GM19025 (cell line): ENCODE results near the gene CBFA2T2.
A peak's percentile ranks its signal among the peaks of the same experiment; 100 is the strongest.
"Not testable (repeated sequence)": the region's sequence is repeated elsewhere in the genome, so short reads cannot be mapped to it uniquely, and the experiment has no call there.

Source experiments
- ATAC-seq: cut with Tn5 transposase; IDR thresholded peaks from one replicate; pipeline ENCODE4 v1.9.1; 2021; ENCODE audit warnings: mild to moderate bottlenecking, low read depth, moderate library complexity; ENCODE audit not compliant: unreplicated experiment

CBFA2T2 gene

DNA sequence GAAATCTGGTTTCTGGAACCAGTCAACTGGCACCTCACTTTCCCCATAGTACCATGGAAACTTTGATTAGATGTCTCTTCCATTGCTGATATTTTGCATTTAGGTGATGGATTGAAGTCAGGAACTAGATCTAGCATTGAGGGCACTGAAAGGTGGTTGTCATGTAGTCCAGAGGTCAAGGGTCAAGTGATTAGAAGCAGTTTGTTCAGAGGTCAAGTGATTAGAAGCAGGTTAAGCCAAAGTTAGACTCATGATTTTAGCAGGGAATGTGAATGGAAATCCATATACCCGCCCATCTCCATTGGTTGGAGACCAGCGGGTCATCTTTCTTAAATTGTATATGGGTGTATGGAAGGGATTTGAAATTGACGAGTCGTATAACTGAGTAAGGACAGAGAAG, 51.2 kb downstream of the CBFA2T2 start:
- ATAC-seq: no peak

DNA sequence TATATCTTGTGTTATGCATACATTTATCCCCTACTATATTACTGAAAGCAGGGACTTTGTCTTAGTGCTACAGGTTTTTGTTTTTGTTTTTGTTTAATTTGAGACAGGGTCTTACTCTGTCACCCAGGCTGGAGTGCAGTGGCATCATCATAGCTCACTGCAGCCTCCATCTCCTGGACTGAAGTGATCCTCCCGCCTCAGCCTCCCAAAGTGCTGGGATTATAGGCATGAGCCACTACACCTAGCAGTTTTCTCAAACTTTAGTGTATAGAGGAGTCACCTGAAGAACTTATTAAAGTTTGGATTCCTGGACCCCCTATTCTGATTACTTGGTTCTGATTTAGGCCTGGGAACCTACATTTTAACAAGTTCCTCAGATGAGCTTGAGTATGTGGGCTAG, 51.9 kb downstream of the CBFA2T2 start:
- no peak for ATAC-seq

DNA sequence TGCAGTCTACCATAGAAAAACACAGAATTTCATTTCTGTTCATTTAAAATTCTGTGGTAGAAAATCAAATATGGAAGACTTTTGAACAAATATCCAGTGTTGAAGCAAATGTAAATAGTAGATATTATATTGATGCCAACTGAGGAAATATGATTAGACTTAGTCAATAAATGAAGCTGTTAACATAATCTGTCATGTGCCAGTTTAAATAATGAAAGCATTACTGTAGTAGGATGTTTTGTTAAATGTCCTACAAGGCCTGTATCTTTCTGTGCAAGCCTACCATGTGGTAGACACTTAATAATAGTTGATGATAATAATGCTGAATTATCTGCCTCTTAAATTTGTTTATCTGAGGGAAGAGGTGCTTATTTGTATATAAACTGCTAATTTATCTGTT, 55.9 kb downstream of the CBFA2T2 start:
- ATAC-seq: no peak

DNA sequence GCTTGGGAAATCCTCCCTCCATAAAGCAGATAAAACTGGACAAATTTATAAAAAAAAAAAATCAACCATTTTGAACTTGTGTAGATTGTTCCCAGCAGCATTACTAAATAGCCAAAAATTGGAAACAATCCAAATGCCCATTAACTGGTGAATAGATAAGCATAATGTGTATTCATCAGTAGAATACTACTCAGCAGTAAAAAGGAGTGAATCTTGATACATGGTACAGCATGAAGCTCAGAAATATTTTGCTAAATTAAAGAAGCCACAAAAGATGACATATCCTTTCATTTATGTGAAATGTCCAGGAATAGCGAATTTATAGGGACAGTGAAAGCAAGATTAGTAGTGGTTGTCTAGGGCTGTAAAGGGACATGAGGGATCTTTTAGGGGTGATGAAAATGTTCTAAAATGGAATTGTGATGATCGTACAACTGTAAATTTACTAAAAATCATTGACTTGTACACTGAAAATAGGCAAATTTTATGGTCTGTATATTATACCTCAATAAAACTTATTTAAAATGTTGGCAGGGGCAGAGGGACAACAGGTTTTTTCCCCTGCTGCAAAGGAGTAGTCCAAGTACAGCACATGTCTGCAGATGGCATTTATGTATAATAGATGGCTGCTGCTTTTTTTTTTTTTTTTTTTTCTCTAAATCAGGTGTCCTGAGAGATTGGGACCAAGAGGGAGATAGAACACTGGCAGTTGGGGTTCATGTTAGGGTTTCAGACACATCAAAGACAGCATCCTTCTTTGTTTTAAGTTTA, 59.5 kb downstream of the CBFA2T2 start:
- no peak for ATAC-seq

DNA sequence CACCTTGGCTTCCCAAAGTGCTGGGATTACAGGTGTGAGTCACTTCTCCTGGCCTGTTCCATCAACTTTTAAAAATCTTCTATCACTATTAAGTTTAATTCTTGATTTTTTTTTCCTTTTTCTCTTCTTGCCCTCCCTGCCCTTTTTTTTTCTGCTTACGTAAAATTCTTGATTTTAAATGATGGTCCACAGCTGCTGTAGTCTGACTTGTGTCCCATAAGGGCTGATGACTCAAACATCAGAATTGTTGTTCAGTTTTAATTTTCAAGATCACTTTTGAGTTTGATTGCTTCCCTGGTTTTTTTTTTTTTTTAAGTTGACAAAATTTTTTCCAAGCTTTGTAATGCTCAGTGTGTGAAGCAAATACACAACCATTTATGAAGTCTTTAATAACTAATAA, 61.9 kb downstream of the CBFA2T2 start:
- no peak for ATAC-seq

DNA sequence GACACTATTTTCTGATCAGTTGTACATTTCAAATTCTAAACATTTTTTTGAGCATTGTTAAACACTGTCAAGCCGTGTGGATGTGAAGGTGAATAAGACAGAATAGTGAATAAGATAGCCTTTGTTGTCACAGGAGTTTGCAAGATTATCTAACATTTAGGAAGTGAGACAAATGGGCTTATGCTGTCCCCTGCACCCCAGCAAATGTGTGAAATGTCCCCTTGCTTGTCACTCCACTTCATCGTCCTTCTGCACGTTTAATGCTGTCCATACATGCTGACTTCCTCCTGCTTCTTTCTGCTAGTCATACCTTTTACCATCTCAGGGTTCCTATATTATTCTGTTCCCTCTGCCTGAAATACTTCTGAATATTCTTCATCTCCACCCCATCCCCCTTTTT, 62.6 kb downstream of the CBFA2T2 start:
- ATAC-seq: no peak

DNA sequence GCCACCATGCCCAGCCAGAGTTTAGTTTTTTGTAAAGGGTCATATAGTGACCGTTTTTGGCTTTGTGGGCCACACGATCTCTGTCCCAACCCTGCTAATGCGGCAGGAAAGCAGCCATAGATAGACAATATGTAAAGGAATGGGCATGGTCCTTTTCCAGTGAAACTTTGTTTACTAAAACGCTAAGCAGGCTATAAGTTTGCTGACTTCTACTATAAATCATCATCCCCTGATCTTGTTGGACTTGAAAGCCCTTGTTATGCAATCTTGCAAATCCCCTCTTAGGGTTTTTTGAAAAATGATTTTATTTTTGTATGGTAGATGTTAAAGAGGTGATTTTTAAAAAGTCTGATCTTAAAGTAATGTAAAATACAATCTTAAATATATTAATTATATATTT, 63.6 kb downstream of the CBFA2T2 start:
- ATAC-seq: no peak

DNA sequence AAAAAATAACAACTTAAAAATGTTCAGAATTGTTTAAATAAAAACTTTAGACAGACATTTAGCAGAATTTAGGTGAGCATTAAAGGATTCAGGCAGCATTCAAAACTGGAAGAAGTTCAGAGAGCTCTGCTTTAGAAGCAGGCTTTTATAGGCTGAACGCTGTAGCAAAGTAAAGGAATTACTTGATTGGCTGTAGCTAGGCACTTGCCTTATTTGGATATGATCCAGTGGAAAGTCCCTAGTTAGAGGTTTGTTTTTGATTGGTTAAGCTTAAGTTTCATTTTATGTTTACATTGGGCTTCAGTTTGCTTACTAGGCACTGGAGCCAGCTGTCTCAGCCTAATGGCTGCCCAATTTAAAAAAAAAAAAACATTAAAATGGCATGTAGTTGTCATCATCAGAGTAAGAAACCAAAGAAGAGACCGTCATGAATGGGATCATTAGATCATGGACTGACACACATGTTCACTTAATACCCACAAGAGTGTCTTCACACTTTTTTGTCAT, 65.1 kb downstream of the CBFA2T2 start:
- peak; percentile 95 for ATAC-seq

DNA sequence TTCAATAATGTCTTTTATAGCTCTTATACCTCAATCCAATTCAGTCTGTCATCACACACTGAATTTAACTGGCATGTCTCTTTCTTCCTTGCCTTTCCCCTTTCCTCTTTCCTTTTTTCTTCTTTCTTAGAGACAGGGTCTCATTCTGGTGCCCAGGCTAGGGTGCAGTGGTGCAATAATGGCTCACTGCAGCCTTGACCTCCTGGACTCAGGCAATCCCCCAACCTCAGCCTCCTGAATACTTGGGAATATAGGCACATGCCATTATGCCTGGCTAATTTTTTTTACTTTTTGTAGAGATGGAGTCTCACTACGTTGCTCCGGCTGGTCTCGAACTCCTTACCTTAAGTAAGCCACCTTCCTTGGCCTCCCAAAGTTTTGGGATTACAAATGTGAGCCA, 65.9 kb downstream of the CBFA2T2 start:
- no peak for ATAC-seq

DNA sequence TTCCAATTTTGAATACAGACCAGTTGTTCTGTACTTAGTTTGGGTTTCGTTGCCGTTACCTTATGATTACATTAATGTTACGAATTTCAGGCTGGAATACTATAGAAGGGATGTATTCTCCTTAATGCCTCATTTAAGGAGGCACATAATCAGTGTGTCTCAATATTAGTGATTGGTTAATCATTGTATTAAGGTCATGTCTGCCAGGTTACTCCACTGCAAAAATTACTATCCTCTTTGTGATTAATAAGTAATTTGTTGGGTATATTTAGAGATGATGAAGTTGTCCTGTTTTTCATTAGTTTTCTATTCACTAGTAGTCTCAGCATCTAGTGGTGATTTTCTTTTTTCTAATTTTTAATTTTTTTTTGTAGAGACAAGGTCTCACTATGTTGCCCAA, 66.3 kb downstream of the CBFA2T2 start:
- ATAC-seq: no peak

DNA sequence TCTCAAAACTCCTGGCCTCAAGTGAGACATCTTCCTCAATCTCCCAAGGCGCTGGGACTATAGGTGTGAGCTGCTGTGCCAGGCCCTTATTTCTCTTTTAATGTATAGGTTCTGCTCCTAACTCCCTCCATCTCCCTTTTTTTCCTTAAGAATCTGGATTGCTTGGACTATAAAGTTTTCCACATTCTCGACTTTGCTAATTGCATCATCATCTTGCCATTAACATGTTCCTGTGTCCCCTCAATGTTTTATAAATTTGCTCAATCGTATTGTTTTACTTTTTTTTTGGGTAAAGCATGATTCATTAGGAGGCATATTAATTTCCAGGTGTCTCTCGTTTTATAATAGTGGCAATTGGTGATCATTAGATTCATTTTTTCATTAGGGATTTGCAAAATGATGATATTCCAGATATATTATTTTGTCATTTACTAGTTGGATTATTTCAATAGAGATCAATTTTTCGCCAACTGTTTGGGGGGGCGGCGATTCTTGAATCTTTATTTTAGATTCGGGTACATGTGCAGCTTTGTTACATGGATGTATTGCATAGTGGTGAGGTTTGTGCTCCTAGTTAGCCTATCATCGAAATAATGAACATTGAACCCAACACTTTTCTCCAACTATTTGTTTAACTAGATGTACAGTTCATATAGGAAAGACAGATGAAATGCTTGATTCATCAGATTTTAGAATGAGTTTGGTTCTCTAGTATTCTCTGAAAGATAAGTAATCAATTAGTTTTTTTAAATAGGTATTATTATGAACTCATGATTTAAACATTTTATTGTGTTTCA, 68.7 kb downstream of the CBFA2T2 start:
- no peak for ATAC-seq

DNA sequence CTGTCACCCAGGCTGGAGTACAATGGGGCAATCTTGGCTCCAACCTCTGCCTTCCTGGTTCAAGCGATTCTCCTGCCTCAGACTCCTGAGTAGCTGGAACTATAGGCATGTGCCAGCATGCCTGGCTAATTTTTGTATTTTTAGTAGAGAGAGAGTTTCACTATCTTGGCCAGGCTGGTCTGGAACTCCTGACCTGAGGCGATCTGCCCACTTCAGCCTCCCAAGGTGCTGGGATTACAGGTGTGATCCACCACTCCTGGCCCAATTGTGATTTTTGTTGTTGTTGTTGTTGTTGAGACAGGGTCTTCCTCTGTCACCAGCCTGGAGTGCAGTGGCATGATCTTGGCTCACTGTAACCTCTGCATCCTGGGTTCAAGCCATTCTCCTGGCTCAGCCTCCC, 69.3 kb downstream of the CBFA2T2 start:
- ATAC-seq: no peak

DNA sequence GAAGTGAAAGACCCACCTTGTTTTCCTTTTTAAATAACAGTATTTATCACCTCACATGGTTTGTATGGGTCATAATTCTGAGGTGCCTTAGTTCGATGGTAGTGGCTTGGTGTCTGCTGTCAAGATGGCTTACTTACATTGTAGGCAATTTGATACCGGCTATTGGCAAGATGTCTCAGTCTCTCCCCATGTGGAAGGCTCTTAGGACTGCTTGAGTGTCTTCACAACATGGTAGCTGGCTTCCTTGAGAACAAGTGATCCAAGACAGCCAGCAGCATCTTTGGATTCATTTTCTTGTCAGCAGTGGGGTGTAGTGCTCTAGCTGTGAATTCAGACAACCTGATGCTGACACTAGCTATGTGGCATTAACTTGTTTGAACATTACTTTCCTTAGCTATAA, 70.1 kb downstream of the CBFA2T2 start:
- ATAC-seq: no peak

DNA sequence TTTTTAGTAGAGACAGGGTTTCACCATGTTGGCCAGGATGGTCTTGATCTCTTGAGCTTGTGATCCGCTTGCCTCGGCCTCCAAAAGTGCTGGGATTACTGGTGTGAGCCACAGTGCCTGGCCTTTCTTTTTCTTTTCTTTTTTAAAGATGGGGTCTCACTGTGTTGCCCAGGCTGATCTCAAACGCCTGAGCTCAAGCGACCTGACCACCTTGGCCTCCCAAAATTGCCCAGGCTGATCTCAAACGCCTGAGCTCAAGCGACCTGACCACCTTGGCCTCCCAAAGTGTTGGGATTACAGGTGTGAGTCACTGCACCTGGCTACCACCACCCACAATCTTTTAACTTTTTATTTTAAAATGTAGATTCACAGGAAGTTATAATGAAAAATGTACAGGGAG, 71.2 kb downstream of the CBFA2T2 start:
- ATAC-seq: not testable (repeated sequence)

DNA sequence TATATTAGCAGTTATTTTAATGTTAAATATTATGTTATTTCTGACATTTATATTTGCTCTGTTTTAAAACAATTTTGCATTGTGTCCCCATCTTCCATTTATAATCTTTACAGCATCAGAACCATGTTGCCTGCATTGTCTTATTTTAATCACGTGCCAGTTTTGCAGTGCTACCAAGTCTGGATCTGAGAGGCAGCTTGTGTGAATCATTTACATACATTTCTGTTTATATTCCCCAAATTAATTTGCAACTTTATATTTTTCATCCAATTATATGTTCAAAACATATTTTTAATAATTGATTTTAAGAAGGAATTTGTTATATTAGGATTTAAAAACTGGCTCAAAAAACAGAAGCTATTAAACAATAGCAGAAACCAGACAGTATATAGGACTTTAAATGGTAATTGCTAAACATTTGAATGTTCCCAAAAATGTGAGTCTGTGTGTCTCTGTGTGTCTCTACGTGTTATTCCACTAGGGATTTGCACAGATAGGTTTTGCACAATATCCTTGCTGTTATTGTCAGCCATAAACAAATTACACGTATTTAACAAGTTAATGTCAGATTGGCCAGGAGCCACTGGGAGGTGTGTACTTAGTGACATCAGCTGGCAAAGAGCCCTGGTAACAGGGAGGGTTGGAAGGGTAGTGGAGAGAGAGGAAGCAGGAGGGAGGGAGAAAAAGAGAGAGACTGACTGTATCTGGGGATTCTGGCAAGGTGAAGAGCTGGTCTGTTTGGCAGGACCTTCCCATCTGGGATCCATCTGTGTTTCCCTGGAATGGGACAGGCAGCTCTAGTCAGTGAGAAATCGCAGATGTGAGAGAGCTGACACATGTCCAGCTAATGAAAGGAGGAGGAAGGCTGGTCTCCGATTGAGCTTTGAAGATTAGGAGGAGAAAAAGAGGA, 72.1 kb downstream of the CBFA2T2 start:
- ATAC-seq: no peak

DNA sequence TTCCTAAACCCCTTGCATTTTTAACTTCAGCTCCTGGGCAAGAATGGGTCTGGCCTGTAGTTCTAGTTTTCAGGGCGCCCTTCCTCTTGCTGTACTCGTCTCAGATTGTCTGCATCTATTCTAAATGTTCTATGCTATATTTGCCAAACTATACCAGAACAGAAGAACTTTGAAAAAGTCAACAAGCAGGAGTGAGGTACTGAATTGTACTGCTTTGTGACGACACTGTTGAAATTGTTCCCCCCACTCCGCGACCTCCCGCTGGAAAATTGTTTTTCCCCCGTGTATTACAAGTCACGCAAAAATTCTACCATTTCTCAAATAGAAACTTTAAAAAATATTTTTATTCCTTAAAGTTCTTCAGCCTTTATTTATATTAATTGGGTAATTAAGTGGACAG, 73.9 kb downstream of the CBFA2T2 start:
- no peak for ATAC-seq

DNA sequence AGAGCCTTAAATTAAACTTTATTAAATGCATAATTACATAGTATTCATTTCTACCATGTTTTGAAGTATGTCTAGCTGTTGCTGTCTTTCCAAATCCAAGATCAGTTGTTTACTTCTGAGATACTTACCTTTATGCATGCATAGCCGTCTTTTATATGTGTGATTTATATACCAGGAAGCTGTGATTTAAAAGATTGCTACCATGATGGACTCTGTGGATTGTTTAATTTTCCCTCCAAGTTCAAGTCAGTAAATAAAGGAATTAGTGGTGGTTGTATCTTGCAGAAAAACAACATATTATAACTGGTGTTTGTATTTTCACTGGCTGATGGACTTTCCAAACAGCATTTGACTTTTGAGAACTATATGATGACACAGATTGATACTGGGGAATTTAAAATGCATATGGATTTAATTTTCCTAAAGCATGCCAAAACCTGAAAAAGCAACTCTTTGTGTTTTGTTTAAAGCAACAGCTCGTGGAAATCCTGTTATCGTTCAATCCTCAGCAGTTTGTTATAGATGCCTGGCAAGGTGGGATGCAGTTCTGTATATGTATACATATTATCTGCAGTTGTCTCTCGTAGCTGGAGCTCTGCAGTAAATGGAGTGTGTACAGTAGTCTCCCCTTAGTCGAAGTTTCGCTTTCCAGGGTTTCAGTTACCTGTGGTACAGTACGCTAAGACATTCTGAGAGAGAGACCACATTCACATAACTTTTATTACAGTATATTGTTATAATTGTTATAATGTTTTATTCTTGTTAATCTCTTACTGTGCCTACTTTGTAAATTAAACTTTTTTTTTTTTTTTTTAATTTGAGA, 77.1 kb downstream of the CBFA2T2 start:
- no peak for ATAC-seq

DNA sequence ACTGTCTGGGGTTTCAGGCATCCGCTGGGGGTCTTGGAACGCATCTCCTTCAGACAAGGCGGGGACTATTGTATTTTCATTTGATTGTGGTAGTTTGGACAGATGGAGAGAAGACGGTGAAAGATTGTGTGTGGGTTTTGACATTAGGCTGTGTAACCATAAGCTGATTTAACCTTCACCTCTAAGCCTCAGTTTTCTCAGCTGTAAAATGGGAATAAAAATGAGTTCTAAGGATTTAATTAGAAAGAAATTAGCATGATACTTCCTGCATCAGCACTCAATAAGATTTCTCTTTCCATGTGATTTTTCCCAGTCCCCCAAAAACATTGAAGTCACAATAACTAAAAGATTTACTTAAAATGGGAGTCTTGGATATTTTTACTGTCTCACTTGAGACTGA, 78.1 kb downstream of the CBFA2T2 start:
- no peak for ATAC-seq

DNA sequence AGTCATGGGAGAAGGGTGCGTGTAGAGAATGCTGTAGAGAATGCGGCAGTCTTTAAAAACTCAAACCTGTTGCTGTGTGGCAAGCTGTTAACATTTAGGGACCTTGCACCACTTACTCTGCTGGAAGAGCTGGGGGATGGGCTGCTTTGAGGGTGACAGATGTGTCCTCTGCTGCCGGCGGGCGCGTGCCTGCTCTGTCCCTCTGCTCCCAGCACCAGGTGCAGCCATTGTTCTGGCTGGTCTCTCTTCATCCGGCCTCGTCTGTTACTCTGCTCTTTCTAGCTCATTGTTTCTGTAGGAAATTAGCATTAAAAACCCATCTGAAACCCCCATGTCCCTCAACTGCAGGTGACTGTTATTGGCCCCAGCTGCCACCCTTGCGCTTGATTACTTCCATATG, 78.5 kb downstream of the CBFA2T2 start:
- ATAC-seq: no peak
